ENCODE measurements around the gene SLC39A8. TPM values are rescaled to one million over a fixed set of nuclear protein-coding genes. Genes with fewer than 3 reads are reported as not detected.

The SLC39A8 gene
- polyA plus RNA-seq, 1 donor from 2014 or later, result 0.53 TPM

DNA sequence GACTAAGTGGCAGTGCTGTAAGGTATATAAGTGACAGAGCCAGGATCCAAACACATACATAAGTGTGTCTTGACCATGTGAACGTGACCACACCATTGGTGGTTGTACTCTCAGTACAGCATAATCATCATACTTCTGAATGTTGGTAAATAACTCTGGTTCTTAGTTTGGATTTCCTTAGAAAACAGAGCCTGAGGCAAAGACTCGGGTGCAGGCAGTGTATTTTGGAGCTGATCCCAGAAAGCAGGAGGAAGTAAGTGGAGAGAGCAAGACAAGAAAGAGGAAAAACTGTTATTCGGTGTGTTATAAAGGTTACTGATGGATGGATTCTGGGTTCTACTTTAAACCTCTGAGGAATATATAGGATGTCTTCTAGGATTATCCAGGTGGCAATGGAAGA lies 127.9 kb downstream of the SLC39A8 start:
- no peaks in the 10 kb centered on the region for H3K9me3 ChIP-seq (ENCODE audit: low read length)
- peak overlapping the region; percentile 61 for H3K27ac ChIP-seq (ENCODE audit: low read length)
- TF ChIP-seq MXI1 (conservative IDR thresholded peaks at IDR 0.05; ENCODE audit: poor library complexity, severe bottlenecking) (no peak), TAF1 (IDR thresholded peaks at IDR 0.05; ENCODE audit: low read depth) (no peak), EZH2 (IDR thresholded peaks at IDR 0.05; ENCODE audit: borderline replicate concordance, insufficient read depth, low read length, poor library complexity, severe bottlenecking) (no peak), REST (IDR thresholded peaks at IDR 0.05; ENCODE audit: borderline replicate concordance) (no peak), POLR2AphosphoS5 (IDR thresholded peaks at IDR 0.05) (no peak), RAD21 (conservative IDR thresholded peaks at IDR 0.05) (no peak)
- no peaks in the 10 kb centered on the region for H4K20me1 ChIP-seq (ENCODE audit: insufficient read depth)
- H3K27me3 ChIP-seq (ENCODE audit: insufficient read depth, low read depth, low read length), result no peaks in the 10 kb centered on the region
- H3K4me2 ChIP-seq (ENCODE audit: low read length), result peak overlapping the region; percentile 17
- no peak overlapping the region for H3K9ac ChIP-seq (ENCODE audit: low read length)
- H3K36me3 ChIP-seq (ENCODE audit: insufficient read depth, low read length), result no peaks in the 10 kb centered on the region
- no peaks in the 10 kb centered on the region for H3K9me2 ChIP-seq (ENCODE audit: insufficient read depth, low read length)
- no peaks in the 10 kb centered on the region for H3F3A ChIP-seq (ENCODE audit: insufficient read depth, low read length, poor library complexity, severe bottlenecking)
- H2AFZ ChIP-seq (ENCODE audit: low read depth, low read length), result no peak overlapping the region
- peak overlapping the region; percentile 38 for H3K4me3 ChIP-seq (ENCODE audit: low read length)
- no peaks in the 10 kb centered on the region for H3K79me2 ChIP-seq (replicated peaks; ENCODE audit: insufficient read depth, low read length)

DNA sequence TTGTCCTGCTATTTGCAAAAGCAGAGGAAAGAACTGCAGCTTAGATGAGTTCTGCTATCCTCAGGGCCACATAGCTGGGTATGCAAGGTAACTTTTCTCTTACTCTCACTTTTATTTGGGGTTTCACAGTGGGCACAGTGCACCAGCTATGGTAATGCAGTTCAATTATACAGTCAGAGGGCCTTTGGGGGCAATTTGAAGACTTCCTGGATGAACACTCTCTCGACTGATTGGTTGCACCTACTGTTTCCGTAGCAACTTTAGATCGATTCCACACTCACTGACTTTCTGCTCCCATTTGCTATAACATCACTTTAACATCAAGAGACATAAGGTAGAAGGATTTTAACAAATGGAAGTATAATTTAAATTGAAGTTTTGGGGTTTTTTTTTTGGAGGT lies 128.6 kb downstream of the SLC39A8 start:
- Histone ChIP-seq H3K4me3 (ENCODE audit: low read length) (peak overlapping the region; percentile 38), H3K27me3 (ENCODE audit: insufficient read depth, low read depth, low read length) (no peaks in the 10 kb centered on the region), H3K36me3 (ENCODE audit: insufficient read depth, low read length) (no peaks in the 10 kb centered on the region), H3K9me3 (ENCODE audit: low read length) (no peaks in the 10 kb centered on the region), H3K9me2 (ENCODE audit: insufficient read depth, low read length) (no peaks in the 10 kb centered on the region), H3K79me2 (replicated peaks; ENCODE audit: insufficient read depth, low read length) (no peaks in the 10 kb centered on the region), H2AFZ (ENCODE audit: low read depth, low read length) (no peak overlapping the region), H4K20me1 (ENCODE audit: insufficient read depth) (no peaks in the 10 kb centered on the region), H3K4me2 (ENCODE audit: low read length) (peak overlapping the region; percentile 17), H3K9ac (ENCODE audit: low read length) (no peak overlapping the region), H3F3A (ENCODE audit: insufficient read depth, low read length, poor library complexity, severe bottlenecking) (no peaks in the 10 kb centered on the region), H3K27ac (ENCODE audit: low read length) (peak overlapping the region; percentile 61)
- TF ChIP-seq POLR2AphosphoS5 (IDR thresholded peaks at IDR 0.05) (no peak), REST (IDR thresholded peaks at IDR 0.05; ENCODE audit: borderline replicate concordance) (no peak), TAF1 (IDR thresholded peaks at IDR 0.05; ENCODE audit: low read depth) (no peak), EZH2 (IDR thresholded peaks at IDR 0.05; ENCODE audit: borderline replicate concordance, insufficient read depth, low read length, poor library complexity, severe bottlenecking) (no peak), SMC3 (conservative IDR thresholded peaks at IDR 0.05; ENCODE audit: poor library complexity) (no peak), CTCF (IDR thresholded peaks at IDR 0.05; ENCODE audit: poor library complexity, severe bottlenecking) (no peak), RAD21 (conservative IDR thresholded peaks at IDR 0.05) (no peak), MXI1 (conservative IDR thresholded peaks at IDR 0.05; ENCODE audit: poor library complexity, severe bottlenecking) (no peak), EP300 (conservative IDR thresholded peaks at IDR 0.05; ENCODE audit: poor library complexity, severe bottlenecking) (no peak)

All from neural cell (in vitro differentiated cells).